22Rv1 (cell line): ENCODE measurements around the gene TMEM63C.

Experiments used
- CTCF ChIP-seq: fragments of 450-650 bp; IDR thresholded peaks from 2 replicates; pipeline ENCODE4 v1.5.1; 2017; ENCODE audit warnings: mild to moderate bottlenecking
- ZFX ChIP-seq: fragments of 450-650 bp; IDR thresholded peaks from 2 replicates; pipeline ENCODE4 v1.6.1; 2017; ENCODE audit warnings: antibody characterized with exemption, borderline replicate concordance

GRCh38 chr14:77272261-77272660, 90.7 kb downstream of the TMEM63C start:
- TF ChIP-seq CTCF (no peak), ZFX (no peak)
